H1 (cell line): ENCODE data around the gene CRTC1. TPM values are rescaled to one million over a fixed set of nuclear protein-coding genes. Genes with fewer than 3 reads are reported as not detected.

Experiments
- CTCF ChIA-PET: fragments of 300-600 bp; sonication (Branson Sonifier 250); formaldehyde crosslinking; loops from one replicate; lab custom pipeline; 2021; ENCODE audit not compliant: partially characterized antibody; lab: Charles Lee
- POLR2A ChIA-PET: fragments of 300-600 bp; sonication (Branson Sonifier 250); formaldehyde crosslinking; loops from one replicate; lab custom pipeline; 2021; ENCODE audit warnings: inconsistent platforms; ENCODE audit not compliant: partially characterized antibody; lab: Charles Lee
- DNase-seq, 2 experiments: peaks; one replicate each; pipeline versions ENCODE4 v3.0.0 to v3.0.0-alpha.2; 2010 to 2022; ENCODE audit warnings: low spot score in 2 of 2, low read depth in 1 of 2, mixed read lengths in 1 of 2
- FAIRE-seq: peaks from 2 replicates; lab custom pipeline; 2011; peaks lifted over from hg19 to GRCh38; lab: Jason Lieb, UNC
- H2AFZ ChIP-seq: 2 replicates; pipeline ENCODE4 v1.8.1; 2012; ENCODE audit warnings: low read length, inconsistent platforms
- H2AK5ac ChIP-seq: 2 replicates; pipeline ENCODE4 v1.6.1; 2013; ENCODE audit warnings: low read depth, low read length
- H2BK120ac ChIP-seq: replicated peaks from 2 replicates; pipeline ENCODE3; 2013; ENCODE audit warnings: low read depth, low read length, inconsistent platforms
- H2BK12ac ChIP-seq: 2 replicates; pipeline ENCODE4 v1.6.1; 2013; ENCODE audit warnings: low read depth, low read length
- H2BK15ac ChIP-seq: 2 replicates; pipeline ENCODE4 v1.6.1; 2013; ENCODE audit warnings: low read length
- H2BK20ac ChIP-seq: 2 replicates; pipeline ENCODE4 v1.6.1; 2013; ENCODE audit warnings: low read length
- H2BK5ac ChIP-seq: 2 replicates; pipeline ENCODE4 v1.6.1; 2013; ENCODE audit warnings: low read depth, low read length
- H3K14ac ChIP-seq: 2 replicates; pipeline ENCODE4 v1.6.1; 2013; ENCODE audit warnings: inconsistent platforms; ENCODE audit not compliant: insufficient read length
- H3K18ac ChIP-seq: 2 replicates; pipeline ENCODE4 v1.6.1; 2013; ENCODE audit warnings: low read length; ENCODE audit errors: extremely low read depth
- H3K23ac ChIP-seq: 2 replicates; pipeline ENCODE4 v1.6.1; 2013; ENCODE audit warnings: inconsistent platforms; ENCODE audit not compliant: insufficient read length
- H3K23me2 ChIP-seq: 2 replicates; pipeline ENCODE4 v1.6.1; 2013; ENCODE audit warnings: low read depth, low read length
- H3K27ac ChIP-seq: 2 replicates; pipeline ENCODE4 v1.6.1; 2011; ENCODE audit warnings: low read depth, low read length, inconsistent platforms
- H3K27me3 ChIP-seq, 4 experiments: replicated peaks in 1 of 4; 1 replicate in 1 of 4; 2 replicates in 3 of 4; pipeline versions ENCODE4 v1.6.1 to v1.8.1; 2011 to 2013; ENCODE audit warnings: low read length in 3 of 4, mild to moderate bottlenecking in 3 of 4, inconsistent platforms in 2 of 4, mixed read lengths in 2 of 4, moderate library complexity in 1 of 4; ENCODE audit not compliant: control insufficient read depth in 3 of 4, insufficient read depth in 3 of 4; ENCODE audit errors: extremely low read depth in 1 of 4
- H3K36me3 ChIP-seq, 4 experiments: 2 replicates each; pipeline versions ENCODE4 v1.6.1 to v1.8.1; 2011 to 2013; ENCODE audit warnings: mild to moderate bottlenecking in 4 of 4, low read length in 3 of 4, moderate library complexity in 2 of 4, control low read depth in 1 of 4, inconsistent platforms in 1 of 4; ENCODE audit not compliant: insufficient read depth in 4 of 4, control insufficient read depth in 2 of 4
- H3K4ac ChIP-seq: replicated peaks from 2 replicates; pipeline ENCODE3; 2013; ENCODE audit warnings: low read length, low read depth, mixed read lengths, inconsistent platforms; ENCODE audit not compliant: insufficient read length
- H3K4me1 ChIP-seq, 4 experiments: replicated peaks in 1 of 4; 1 replicate in 1 of 4; 2 replicates in 3 of 4; pipeline versions ENCODE4 v1.6.1 to v1.8.1; 2011 to 2013; ENCODE audit warnings: low read length in 3 of 4, inconsistent platforms in 2 of 4, mixed read lengths in 1 of 4; ENCODE audit not compliant: insufficient read depth in 4 of 4, control insufficient read depth in 3 of 4
- H3K4me2 ChIP-seq, 2 experiments: 2 replicates each; pipeline versions ENCODE4 v1.6.1 to v1.8.1; 2011 to 2013; ENCODE audit warnings: low read depth in 2 of 2, low read length in 2 of 2, control low read depth in 1 of 2, inconsistent platforms in 1 of 2, mild to moderate bottlenecking in 1 of 2; ENCODE audit not compliant: insufficient read depth in 1 of 2
- H3K4me3 ChIP-seq, 4 experiments: fragments of 200-600, 300-600 bp in 1 of 4; sonication (generic), shearing (Covaris generic), sonication (Bioruptor Twin) in 1 of 4; 2 replicates each; pipeline versions ENCODE4 v1.5.1 to v1.8.1; 2011 to 2016; ENCODE audit warnings: low read length in 4 of 4, low read depth in 3 of 4, control low read depth in 2 of 4, inconsistent platforms in 2 of 4, mild to moderate bottlenecking in 2 of 4, mixed read lengths in 1 of 4, moderate library complexity in 1 of 4; ENCODE audit not compliant: insufficient read depth in 2 of 4; ENCODE audit errors: extremely low read depth in 1 of 4
- H3K56ac ChIP-seq: replicated peaks from 2 replicates; pipeline ENCODE3; 2013; ENCODE audit warnings: low read depth, mild to moderate bottlenecking, mixed read lengths, low read length, inconsistent platforms; ENCODE audit not compliant: insufficient read length
- H3K79me1 ChIP-seq: 2 replicates; pipeline ENCODE4 v1.6.1; 2013; ENCODE audit warnings: low read depth, low read length, control low read depth
- H3K79me2 ChIP-seq, 2 experiments: 2 replicates each; pipeline versions ENCODE4 v1.6.1 to v1.8.1; 2012 to 2013; ENCODE audit warnings: low read length in 2 of 2, mild to moderate bottlenecking in 2 of 2, inconsistent platforms in 1 of 2; ENCODE audit not compliant: insufficient read depth in 2 of 2, control insufficient read depth in 1 of 2
- H3K9ac ChIP-seq, 4 experiments: replicated peaks in 1 of 4; 1 replicate in 1 of 4; 2 replicates in 3 of 4; pipeline versions ENCODE4 v1.6.1 to v1.8.1; 2011 to 2013; ENCODE audit warnings: low read depth in 3 of 4, low read length in 3 of 4, control low read depth in 2 of 4, mild to moderate bottlenecking in 2 of 4, moderate library complexity in 2 of 4, inconsistent platforms in 1 of 4; ENCODE audit errors: extremely low read depth in 1 of 4
- H3K9me3 ChIP-seq, 2 experiments: 2 replicates each; pipeline versions ENCODE4 v1.6.1 to v1.8.1; 2012 to 2013; ENCODE audit warnings: mild to moderate bottlenecking in 2 of 2, moderate library complexity in 2 of 2, control low read depth in 1 of 2, inconsistent platforms in 1 of 2, low read depth in 1 of 2, low read length in 1 of 2, mixed read lengths in 1 of 2; ENCODE audit not compliant: insufficient read depth in 2 of 2
- H4K20me1 ChIP-seq, 2 experiments: replicated peaks in 1 of 2; 2 replicates each; pipeline versions ENCODE3 to v1.8.1; 2011 to 2013; ENCODE audit warnings: inconsistent platforms in 2 of 2, low read length in 2 of 2, mild to moderate bottlenecking in 1 of 2; ENCODE audit not compliant: insufficient read depth in 2 of 2, control insufficient read depth in 1 of 2
- H4K5ac ChIP-seq: 2 replicates; pipeline ENCODE4 v1.6.1; 2013; ENCODE audit warnings: low read length, low read depth, mixed read lengths, inconsistent platforms; ENCODE audit not compliant: insufficient read length
- H4K8ac ChIP-seq: 2 replicates; pipeline ENCODE4 v1.8.0; 2013; ENCODE audit warnings: mild to moderate bottlenecking, moderate library complexity, low read length, inconsistent platforms; ENCODE audit not compliant: insufficient read depth; ENCODE audit errors: extremely low read depth
- H4K91ac ChIP-seq: replicated peaks from 2 replicates; pipeline ENCODE3; 2013; ENCODE audit warnings: low read length, mixed read lengths, inconsistent platforms; ENCODE audit not compliant: insufficient read length
- ATF3 ChIP-seq: IDR thresholded peaks from 2 replicates; pipeline ENCODE4 v1.6.1; 2011; ENCODE audit warnings: low read depth, mild to moderate bottlenecking, low read length; ENCODE audit not compliant: insufficient read depth
- CREB1 ChIP-seq: IDR thresholded peaks from 2 replicates; pipeline ENCODE4 v1.6.1; 2012; ENCODE audit warnings: inconsistent platforms
- EP300 ChIP-seq, 2 experiments: IDR thresholded peaks; 1 replicate in 1 of 2; 2 replicates in 1 of 2; pipeline ENCODE4 v1.6.1; 2011 to 2012; ENCODE audit warnings: low read depth in 2 of 2, low read length in 2 of 2, mild to moderate bottlenecking in 2 of 2, borderline replicate concordance in 1 of 2, inconsistent platforms in 1 of 2, moderate library complexity in 1 of 2
- EZH2 ChIP-seq: fragments of 200-600 bp; sonication (generic); IDR thresholded peaks from 2 replicates; pipeline ENCODE4 v1.7.1; 2012; ENCODE audit warnings: low read depth, mild to moderate bottlenecking, moderate library complexity, low read length, inconsistent platforms; ENCODE audit not compliant: severe bottlenecking
- HDAC2 ChIP-seq, 2 experiments: fragments of 300-600 bp in 1 of 2; sonication (generic) in 1 of 2; IDR thresholded peaks; 2 replicates each; pipeline ENCODE4 v1.6.1; 2011 to 2012; ENCODE audit warnings: low read depth in 2 of 2, low read length in 2 of 2, mild to moderate bottlenecking in 2 of 2, moderate library complexity in 2 of 2, borderline replicate concordance in 1 of 2, inconsistent platforms in 1 of 2
- KDM5A ChIP-seq: fragments of 200-600 bp; IDR thresholded peaks from 2 replicates; pipeline ENCODE4 v1.7.1; 2012; ENCODE audit warnings: mild to moderate bottlenecking, low read length, inconsistent platforms, mixed read lengths
- RFX5 ChIP-seq: IDR thresholded peaks from 2 replicates; pipeline ENCODE4 v1.6.1; 2011; ENCODE audit warnings: low read depth, low read length, improper control_type of control experiment, borderline replicate concordance
- SRF ChIP-seq: IDR thresholded peaks from 2 replicates; pipeline ENCODE4 v1.6.1; 2011; ENCODE audit warnings: mild to moderate bottlenecking, low read depth, low read length, moderate library complexity
- TCF12 ChIP-seq: IDR thresholded peaks from 2 replicates; pipeline ENCODE4 v1.6.1; 2011; ENCODE audit warnings: low read depth, mild to moderate bottlenecking, low read length
- USF2 ChIP-seq: IDR thresholded peaks from 2 replicates; pipeline ENCODE4 v1.6.1; 2011; ENCODE audit warnings: low read length, improper control_type of control experiment
- WGBS, 2 experiments: shearing (Covaris generic) in 1 of 2; methylation state at CpG; one replicate each; pipeline versions ENCODE4 v1.1.6 to v1.1.7; 2013 to 2015; ENCODE audit warnings: low lambda C conversion rate in 2 of 2, mixed read lengths in 2 of 2, inconsistent platforms in 1 of 2, low coverage in 1 of 2, missing lambda C conversion rate in 1 of 2; ENCODE audit not compliant: insufficient replicate concordance in 2 of 2, insufficient coverage in 1 of 2, insufficient read length in 1 of 2; ENCODE audit errors: extremely low coverage in 1 of 2, missing lambda C conversion rate in 1 of 2; 5-methylcytosine and 5-hydroxymethylcytosine counted together
- polyA plus RNA-seq, 7 experiments: library from polyadenylated mRNA; depleted of rRNA in 3 of 7; stranded (reverse) in 5 of 7; unstranded in 2 of 7; fragments of >200 nt in 5 of 7; fragments of 200-250 nt in 2 of 7; gene quantifications; 1 replicate in 5 of 7; 2 replicates in 1 of 7; 4 replicates in 1 of 7; pipeline versions ENCODE4 v1.2.1 to v1.2.3, GENCODE V29; 2011 to 2013; ENCODE audit warnings: missing spikeins in 2 of 7, mixed read lengths in 2 of 7
- total RNA-seq: library from RNA; stranded (reverse); fragmentation: NEBNext Ultra II Directional; extraction: Animal tissue kit (Norgen Biotek cat#: 25700); gene quantifications from 2 replicates; pipeline ENCODE4 v1.2.1, GENCODE V29; 2021

CRTC1 gene
- total and polyA plus RNA-seq, 2 of the 8 experiments (the other 6 are each of a cell fraction or from before 2014, with no cell fraction given): 2.9 to 8.5 TPM

- H2BK15ac ChIP-seq: no peak overlapping the region
- peaks cover 8% of the 10 kb centered on the region; the same call in 1 of the 2 replicates for H3K23me2 ChIP-seq
- no peak overlapping the region for H3K4me3 ChIP-seq
- no peak overlapping the region for H3K14ac ChIP-seq
- no peak overlapping the region for H2BK120ac ChIP-seq
- H2AK5ac ChIP-seq: no peak overlapping the region
- no peak overlapping the region for H3K9ac ChIP-seq
- H3K18ac ChIP-seq: no peak overlapping the region
- H3K27ac ChIP-seq: no peak overlapping the region
- H2BK5ac ChIP-seq: no peak overlapping the region
- H2BK12ac ChIP-seq: no peak overlapping the region
- no peak overlapping the region for H3K4ac ChIP-seq
- no peak overlapping the region for H4K5ac ChIP-seq
- H3K4me1 ChIP-seq: peaks cover 4 to 9% (median 4%) of the 10 kb centered on the region in 4 experiments; a peak in 5 of 7 replicates
- H3K23ac ChIP-seq: no peak overlapping the region
- H4K8ac ChIP-seq: no peak overlapping the region
- DNase-seq: no peak
- no peak overlapping the region for H2BK20ac ChIP-seq
- H4K20me1 ChIP-seq: peaks cover 0 to 6% of the 10 kb centered on the region in 2 experiments
- H3K4me2 ChIP-seq: no peak overlapping the region; a peak in 1 of 4 replicates
- CTCF ChIA-PET: interaction anchor here (1.0 to 1.3 kb wide), 7 partner anchors 9 to 115 kb away, joined by 3 to 6 read pairs (median 3); no protein-coding TSS in a partner anchor
- 86% methylated on average over 12 of the region's 12 CpGs; no CpG with 5 or more reads in 1 of the 2 experiments for WGBS, 2 experiments
- no peak overlapping the region for H2AFZ ChIP-seq
- H3K56ac ChIP-seq: no peak overlapping the region
- H3K79me1 ChIP-seq: peaks cover 7% of the 10 kb centered on the region
- no peaks in the 10 kb centered on the region for H3K9me3 ChIP-seq
- H3K79me2 ChIP-seq: peaks cover 2 to 4% of the 10 kb centered on the region in 2 experiments
- H3K27me3 ChIP-seq: peaks cover 0 to 11% (median 5%) of the 10 kb centered on the region in 4 experiments; a peak in 4 of 7 replicates
- no peaks in the 10 kb centered on the region for H3K36me3 ChIP-seq
- no peak for FAIRE-seq
- H4K91ac ChIP-seq: no peak overlapping the region
- POLR2A ChIA-PET: interaction anchor here (0.8 to 2.3 kb wide), 7 partner anchors 11 to 63 kb away, joined by 3 to 9 read pairs (median 3); partner anchors contain the start of gene UBA52
- no peak for TF ChIP-seq USF2
- TF ChIP-seq ATF3: no peak
- no peak for TF ChIP-seq KDM5A
- TF ChIP-seq RFX5: no peak
- no peak for TF ChIP-seq EP300 (IDR thresholded peaks at IDR 0.05; ENCODE audit: borderline replicate concordance in 1 of 2, low read depth in 2 of 2, low read length in 2 of 2)
- no peak for TF ChIP-seq HDAC2 (IDR thresholded peaks at IDR 0.05; ENCODE audit: borderline replicate concordance in 1 of 2, low read depth in 2 of 2, low read length in 2 of 2)
- no peak for TF ChIP-seq EZH2
- no peak for TF ChIP-seq TCF12
- no peak for TF ChIP-seq SRF
- no peak for TF ChIP-seq CREB1
Measured at GRCh38 chr19:18634612-18635297, 48.7 kb upstream of the CRTC1 start.
